ENCODE results near the gene ZNF74.

DNA sequence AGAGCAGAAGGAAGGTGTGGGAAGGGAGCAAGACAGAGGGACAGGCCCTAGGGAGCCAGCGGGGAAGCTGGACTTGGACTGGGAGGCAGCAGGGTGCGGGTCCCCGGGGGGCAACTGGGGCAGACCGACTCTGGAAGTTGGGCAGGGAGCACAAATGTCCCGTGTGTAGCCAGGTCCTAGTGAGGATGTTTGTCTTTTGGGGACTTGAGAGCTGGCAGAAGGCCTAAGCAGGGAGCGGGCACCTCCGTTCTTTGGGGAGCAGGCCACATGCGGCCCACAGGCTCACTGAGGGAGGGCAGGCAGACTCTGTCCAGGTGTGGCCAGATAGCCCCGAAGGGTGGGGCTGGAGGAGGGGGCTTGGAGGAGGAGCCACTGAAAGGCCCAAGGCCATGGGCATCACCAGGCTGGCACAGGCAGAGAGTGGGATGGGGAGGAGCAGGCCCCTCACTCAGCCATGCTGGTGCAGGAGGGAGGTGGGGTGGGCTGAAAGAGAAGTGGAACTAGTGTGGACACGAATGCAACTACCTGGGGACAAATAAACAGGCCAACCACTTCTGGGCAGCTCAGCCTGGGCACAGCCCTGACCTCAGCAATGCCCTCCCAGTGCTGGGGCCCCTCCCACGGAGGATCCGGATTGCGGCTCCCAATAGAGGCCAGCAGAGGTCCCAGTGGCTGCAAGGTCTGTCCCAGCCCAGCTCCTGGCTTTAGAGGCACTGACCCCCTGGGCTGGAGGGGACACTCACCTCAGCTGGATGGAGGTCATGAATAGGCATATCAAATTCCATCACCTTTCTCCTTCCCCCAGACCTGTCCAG lies 44.9 kb downstream of the ZNF74 start:
- TF ChIP-seq CTCF (IDR thresholded peaks at IDR 0.05): no peak
- TF ChIP-seq POLR2A (IDR thresholded peaks at IDR 0.05): no peak
